Right cardiac atrium (tissue), 5 donors: Measurements from ENCODE around the gene CPZ. TPM values are rescaled to one million over a fixed set of nuclear protein-coding genes. Genes with fewer than 3 reads are reported as not detected.

Experiments
- ATAC-seq, 2 donors: fragments of 200-7000 bp; cut with Tn5 transposase; one replicate each; pipeline versions ENCODE4 v1.8.0 to v1.9.1; 2020; ENCODE audit warnings: moderate library complexity in 2 of 2, mild to moderate bottlenecking in 1 of 2
- DNase-seq, 3 donors: peaks; one replicate each; pipeline ENCODE4 v3.0.0-alpha.2; 2020
- H3K27ac ChIP-seq: one replicate; pipeline ENCODE4 v1.5.1; 2013; ENCODE audit warnings: mild to moderate bottlenecking, low read length, control low read depth, moderate library complexity
- H3K27me3 ChIP-seq: one replicate; pipeline ENCODE4 v1.6.1; 2013; ENCODE audit not compliant: control insufficient read depth, insufficient read depth
- H3K4me1 ChIP-seq: one replicate; pipeline ENCODE4 v1.6.1; 2013; ENCODE audit warnings: low read length; ENCODE audit not compliant: control insufficient read depth, insufficient read depth
- H3K4me3 ChIP-seq: one replicate; pipeline ENCODE4 v1.5.1; 2013; ENCODE audit warnings: low read length, control low read depth
- H3K9me3 ChIP-seq: one replicate; pipeline ENCODE4 v1.6.1; 2013; ENCODE audit warnings: low read length; ENCODE audit not compliant: control insufficient read depth
- WGBS: extraction: QIAGEN DNeasy Blood & Tissue Kit; methylation state at CpG from one replicate; pipeline ENCODE4 v1.1.7; 2013; 5-methylcytosine and 5-hydroxymethylcytosine counted together
- intact Hi-C, 4 donors: fragments of 100-400 bp; cut with DNase I; formaldehyde crosslinking; loops; one replicate each; pipeline versions ENCODE4 v1.11.0 to v1.14.0; 2022 to 2023
- polyA plus RNA-seq: library from polyadenylated mRNA; stranded (reverse); fragments of 200-250 nt; gene quantifications from one replicate; pipeline ENCODE4 v1.2.3, GENCODE V29; 2013
- total RNA-seq, 4 donors: library from RNA; stranded (reverse); fragmentation: NEBNext Ultra II Directional; extraction: Animal tissue kit (Norgen Biotek cat#: 25700); gene quantifications; one replicate each; pipeline ENCODE4 v1.2.1, GENCODE V29; 2021
- donor health status: healthy with polysubstance abuse.
- donor health status: DM: no; HTN: yes; CAD: no.
- donor health status: DM: no; HTN: no; CAD: no.
- donor health status: DM: no; HTN: yes; CAD: no; lungs with severe emphysema.
- donor health status: DM: yes; HTN: yes; CAD: no.

CPZ gene
- total and polyA plus RNA-seq, 5 donors, result 0.34 to 1.5 (median 1.2) TPM

DNA sequence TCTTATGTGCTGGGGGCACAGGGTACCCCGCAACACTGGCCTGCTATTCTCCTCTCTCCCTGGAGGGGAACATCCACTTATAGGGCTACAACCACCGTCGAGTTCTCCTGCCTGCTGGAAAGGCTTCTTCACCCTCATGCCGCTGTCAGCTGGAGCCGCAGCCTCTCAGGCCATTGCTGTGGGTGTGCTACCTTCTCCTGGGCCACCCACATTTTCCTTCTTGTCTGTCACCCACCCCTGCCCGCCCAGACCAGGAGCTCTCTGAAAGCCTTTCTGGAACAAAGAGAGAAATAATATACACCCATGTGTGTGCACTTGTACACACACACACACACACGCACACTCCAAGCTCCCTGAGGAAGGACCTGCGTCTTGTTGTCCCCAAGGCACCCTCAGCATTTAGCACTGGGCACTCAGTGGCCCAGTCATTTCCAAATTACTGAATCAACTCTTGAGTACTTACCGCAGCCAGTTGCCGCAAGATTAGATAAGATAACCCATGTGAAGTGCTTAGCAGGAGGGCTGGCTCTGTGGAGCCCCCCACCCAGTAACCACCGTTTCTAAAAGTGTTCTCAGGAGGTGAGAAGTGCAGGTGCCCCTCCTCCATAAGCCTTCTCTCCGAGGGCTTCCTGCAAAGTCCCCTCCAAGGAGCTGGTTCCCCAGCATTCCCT, 50.2 kb downstream of the CPZ start:
- WGBS, result 63% methylated on average over 12 of the region's 12 CpGs
- H3K4me1 ChIP-seq, result no peaks in the 10 kb centered on the region
- H3K27me3 ChIP-seq, result no peaks in the 10 kb centered on the region
- no peak for ATAC-seq
- no peak overlapping the region for H3K4me3 ChIP-seq
- DNase-seq, result peak in 2 of 3 donors; percentile 13 to 16
- no peaks in the 10 kb centered on the region for H3K9me3 ChIP-seq
- intact Hi-C loops, result no loop called here
- H3K27ac ChIP-seq, result no peak overlapping the region

DNA sequence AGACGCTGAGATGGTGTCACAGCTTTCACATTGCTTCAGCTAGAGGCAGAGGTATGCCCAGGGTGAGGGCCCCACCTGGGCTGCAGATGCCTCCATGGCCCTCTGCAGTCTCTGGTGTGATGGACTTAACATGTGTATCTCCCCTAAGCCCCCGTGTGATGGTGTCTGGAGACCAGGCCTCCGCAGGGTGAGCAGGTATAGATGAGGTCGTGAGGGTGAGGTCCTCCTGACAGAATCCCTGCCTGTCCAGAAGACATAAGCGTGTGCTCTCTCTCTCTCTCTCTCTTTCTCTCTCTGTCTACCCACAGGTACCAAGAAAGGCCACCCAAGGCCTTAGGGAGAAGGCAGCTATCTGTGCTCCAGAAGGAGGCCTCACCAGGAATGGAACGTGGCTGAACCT, 50.9 kb downstream of the CPZ start:
- 65% methylated on average over 6 of the region's 6 CpGs for WGBS
- no peaks in the 10 kb centered on the region for H3K9me3 ChIP-seq

DNA sequence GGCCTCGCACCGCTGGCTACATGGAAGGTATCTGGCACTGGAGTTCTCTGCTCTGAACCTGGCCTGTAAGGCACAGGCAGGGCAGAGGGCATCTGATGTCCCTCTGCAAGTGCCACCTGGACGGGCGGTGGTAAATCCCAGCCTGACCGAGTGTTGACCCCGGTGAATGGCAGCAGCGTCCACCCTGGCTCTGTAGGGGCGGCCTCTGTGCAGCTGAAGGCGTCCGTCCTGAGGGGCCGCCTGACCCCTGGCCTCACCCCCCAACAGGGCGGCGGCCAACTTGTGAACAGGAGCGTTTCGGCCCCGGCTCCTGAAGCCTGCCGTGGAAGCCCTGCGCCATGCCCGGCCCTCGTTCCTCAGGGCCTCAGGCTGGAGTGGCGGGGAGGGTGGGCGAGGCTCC, 51.4 kb downstream of the CPZ start:
- Histone ChIP-seq H3K9me3 (no peaks in the 10 kb centered on the region), H3K4me3 (no peak overlapping the region), H3K27me3 (no peaks in the 10 kb centered on the region), H3K4me1 (no peaks in the 10 kb centered on the region), H3K27ac (no peak overlapping the region)
- ATAC-seq (no peak), DNase-seq (peak in 1 of 3 donors; percentile 12)
- intact Hi-C loops, result no loop called here
- WGBS, result 78% methylated on average over 22 of the region's 22 CpGs

More for the DNA sequence above, 50.9 kb downstream of the CPZ start:
- Histone ChIP-seq H3K4me3 (no peak overlapping the region), H3K27ac (no peak overlapping the region), H3K4me1 (no peaks in the 10 kb centered on the region), H3K27me3 (no peaks in the 10 kb centered on the region)
- ATAC-seq (no peak), DNase-seq (no peak)
- intact Hi-C loops, result no loop called here

DNA sequence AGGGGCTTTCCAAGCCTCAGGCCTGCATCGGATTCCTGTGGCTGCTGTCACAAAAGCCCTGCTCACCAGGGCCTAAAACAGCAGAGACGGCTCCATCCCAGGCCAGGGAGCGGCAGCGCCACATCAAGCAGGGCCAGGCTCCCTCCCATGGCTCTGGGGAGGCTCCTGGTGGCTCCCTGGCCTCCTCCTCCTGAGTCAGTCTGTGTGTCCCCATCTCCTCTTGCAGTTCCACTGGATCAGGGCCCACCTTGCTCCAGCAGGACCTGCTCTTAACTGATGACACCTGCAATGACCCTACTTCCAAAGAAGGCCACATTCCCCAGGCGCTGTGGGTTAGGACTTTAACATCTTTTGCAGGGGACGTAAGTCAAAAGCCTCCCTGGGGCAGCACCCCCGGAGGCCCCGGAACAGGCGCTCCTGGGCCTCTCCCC, 51.9 kb downstream of the CPZ start:
- no peak for DNase-seq
- Histone ChIP-seq H3K27me3 (no peaks in the 10 kb centered on the region), H3K9me3 (no peaks in the 10 kb centered on the region), H3K27ac (no peak overlapping the region), H3K4me3 (no peak overlapping the region), H3K4me1 (no peaks in the 10 kb centered on the region)
- 76% methylated on average over 9 of the region's 9 CpGs for WGBS
- ATAC-seq, result no peak
- intact Hi-C loops, result no loop called here

DNA sequence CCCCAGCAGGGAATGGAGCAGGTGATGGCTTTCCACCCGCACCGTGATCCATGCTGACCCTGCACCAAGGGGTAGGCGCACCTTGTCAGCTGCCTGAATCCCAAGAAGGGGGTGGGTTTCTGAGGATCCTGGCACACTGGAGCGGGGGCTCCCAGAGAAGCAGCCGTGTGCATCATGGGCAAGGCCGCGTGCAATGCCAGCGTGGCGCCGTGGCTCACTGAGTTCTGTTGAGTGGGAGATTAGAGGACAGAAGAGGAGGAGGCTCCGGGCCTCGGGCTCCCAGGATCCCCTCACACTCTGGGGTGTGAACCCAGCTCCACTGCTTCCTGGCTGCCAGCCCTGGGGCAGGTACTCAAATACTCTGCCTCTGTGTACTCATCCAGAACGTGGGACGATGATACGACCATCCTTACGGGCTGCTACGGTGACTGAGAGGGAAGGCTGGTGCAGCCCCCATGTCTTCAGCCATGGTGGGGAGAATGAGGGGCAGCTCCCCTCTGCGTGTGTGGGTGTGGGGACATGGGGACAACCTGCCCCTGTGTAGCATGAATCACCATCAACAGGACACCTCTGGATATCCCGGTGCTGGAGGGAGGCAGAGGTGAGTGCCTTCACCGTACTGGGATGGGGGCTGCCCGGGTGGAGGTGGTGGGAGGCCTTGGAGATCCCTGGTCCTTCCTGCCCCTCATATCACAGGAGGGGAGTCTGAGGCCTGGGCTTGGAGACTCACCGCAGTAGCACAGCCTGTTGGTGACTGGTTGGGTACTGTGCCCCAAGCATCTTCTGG, 52.6 kb downstream of the CPZ start:
- H3K4me1 ChIP-seq, result no peaks in the 10 kb centered on the region
- DNase-seq (no peak), ATAC-seq (no peak)
- no peak overlapping the region for H3K4me3 ChIP-seq
- 87% methylated on average over 22 of the region's 22 CpGs for WGBS
- no peaks in the 10 kb centered on the region for H3K9me3 ChIP-seq
- intact Hi-C loops, result no loop called here
- H3K27ac ChIP-seq, result no peak overlapping the region
- H3K27me3 ChIP-seq, result no peaks in the 10 kb centered on the region

GRCh38 chr4:8645753-8646124, 53.2 kb downstream of the CPZ start:
- Histone ChIP-seq H3K27ac (no peak overlapping the region), H3K27me3 (no peaks in the 10 kb centered on the region), H3K4me1 (no peaks in the 10 kb centered on the region), H3K4me3 (no peak overlapping the region), H3K9me3 (no peaks in the 10 kb centered on the region)
- no peak for DNase-seq
- intact Hi-C loops, result no loop called here
- 87% methylated on average over 16 of the region's 16 CpGs for WGBS
- no peak for ATAC-seq

GRCh38 chr4:8646296-8647093, 53.9 kb downstream of the CPZ start:
- intact Hi-C loops, result no loop called here
- no peak overlapping the region for H3K27ac ChIP-seq
- no peak overlapping the region for H3K4me3 ChIP-seq
- ATAC-seq (no peak), DNase-seq (no peak)
- no peaks in the 10 kb centered on the region for H3K27me3 ChIP-seq
- no peaks in the 10 kb centered on the region for H3K9me3 ChIP-seq
- 83% methylated on average over 36 of the region's 36 CpGs for WGBS
- H3K4me1 ChIP-seq, result no peaks in the 10 kb centered on the region

GRCh38 chr4:8647094-8647570, 54.6 kb downstream of the CPZ start:
- H3K9me3 ChIP-seq, result no peaks in the 10 kb centered on the region
- WGBS, result 78% methylated on average over 14 of the region's 14 CpGs
- H3K27ac ChIP-seq, result no peak overlapping the region
- H3K4me1 ChIP-seq, result no peaks in the 10 kb centered on the region
- H3K4me3 ChIP-seq, result no peak overlapping the region
- no peak for ATAC-seq
- no peak for DNase-seq
- H3K27me3 ChIP-seq, result no peaks in the 10 kb centered on the region
- intact Hi-C loops, result no loop called here

- DNase-seq, result no peak
- H3K4me1 ChIP-seq, result no peaks in the 10 kb centered on the region
- 75% methylated on average over 13 of the region's 13 CpGs for WGBS
Observed at GRCh38 chr4:8647626-8648025, 55.1 kb downstream of the CPZ start.

DNA sequence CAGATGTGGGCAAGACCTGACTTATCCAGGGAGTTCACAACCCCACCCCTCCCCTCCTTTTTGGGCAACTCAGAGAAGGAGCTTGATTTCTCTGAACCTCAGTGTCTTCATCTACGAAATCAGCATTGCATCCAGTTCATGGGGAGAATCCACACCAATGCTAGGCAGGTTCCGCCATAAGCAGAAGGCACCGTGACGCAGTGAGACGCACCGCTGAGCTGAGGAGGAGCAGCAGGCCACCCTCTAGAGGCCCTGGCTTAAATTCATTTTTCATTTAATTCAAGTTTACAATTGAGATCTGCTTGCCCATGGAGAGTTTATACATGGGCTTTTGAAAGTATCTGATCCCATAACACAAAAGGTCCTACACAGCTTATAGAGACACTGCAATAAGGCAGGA, 55.7 kb downstream of the CPZ start:
- Histone ChIP-seq H3K4me3 (no peak overlapping the region), H3K4me1 (no peaks in the 10 kb centered on the region), H3K9me3 (no peaks in the 10 kb centered on the region), H3K27me3 (no peaks in the 10 kb centered on the region), H3K27ac (no peak overlapping the region)
- 88% methylated on average over 6 of the region's 6 CpGs for WGBS
- intact Hi-C loops, result no loop called here
- DNase-seq (no peak), ATAC-seq (no peak)

More at GRCh38 chr4:8647626-8648025, 55.1 kb downstream of the CPZ start:
- Histone ChIP-seq H3K4me3 (no peak overlapping the region), H3K27me3 (no peaks in the 10 kb centered on the region), H3K9me3 (no peaks in the 10 kb centered on the region), H3K27ac (no peak overlapping the region)
- ATAC-seq, result no peak
- intact Hi-C loops, result no loop called here
